Hepatocyte (in vitro differentiated cells): ENCODE measurements around the gene PPP1R2C. TPM values are rescaled to one million over a fixed set of nuclear protein-coding genes. Genes with fewer than 3 reads are reported as not detected.

Experiments used
- DNase-seq: peaks from one replicate; pipeline ENCODE4 v3.0.0-alpha.2; 2016; ENCODE audit warnings: low spot score
- H2AFZ ChIP-seq: fragments of 200-600 bp; sonication (generic); 2 replicates; pipeline ENCODE4 v1.6.0; 2016; ENCODE audit warnings: antibody characterized with exemption, mild to moderate bottlenecking
- H3K27ac ChIP-seq: fragments of 200-600 bp; sonication (generic); 2 replicates; pipeline ENCODE4 v1.5.1; 2016; ENCODE audit warnings: mild to moderate bottlenecking
- H3K27me3 ChIP-seq: fragments of 200-600 bp; sonication (generic); 2 replicates; pipeline ENCODE4 v1.6.1; 2016
- H3K36me3 ChIP-seq: fragments of 200-600 bp; sonication (generic); replicated peaks from 2 replicates; pipeline ENCODE4 v1.5.1; 2016; ENCODE audit warnings: low read depth; ENCODE audit not compliant: insufficient read depth
- H3K4me1 ChIP-seq: fragments of 200-600 bp; sonication (generic); 2 replicates; pipeline ENCODE4 v1.5.1; 2016; ENCODE audit warnings: mild to moderate bottlenecking, moderate library complexity; ENCODE audit not compliant: insufficient read depth
- H3K4me2 ChIP-seq: fragments of 200-600 bp; sonication (generic); 2 replicates; pipeline ENCODE4 v1.6.0; 2016
- H3K4me3 ChIP-seq: fragments of 200-600 bp; sonication (generic); 2 replicates; pipeline ENCODE4 v1.5.1; 2016; ENCODE audit warnings: mild to moderate bottlenecking
- H3K79me2 ChIP-seq: fragments of 200-600 bp; sonication (generic); 2 replicates; pipeline ENCODE4 v1.6.0; 2017; ENCODE audit warnings: mild to moderate bottlenecking
- H3K9me2 ChIP-seq: fragments of 200-600 bp; sonication (generic); replicated peaks from 2 replicates; pipeline ENCODE4 v1.6.0; 2017; ENCODE audit warnings: mild to moderate bottlenecking; ENCODE audit not compliant: insufficient read depth
- H3K9me3 ChIP-seq: fragments of 200-600 bp; sonication (generic); 2 replicates; pipeline ENCODE4 v1.5.1; 2016; ENCODE audit warnings: low read depth, mild to moderate bottlenecking
- H4K20me1 ChIP-seq: fragments of 200-600 bp; sonication (generic); 2 replicates; pipeline ENCODE4 v1.6.0; 2016; ENCODE audit warnings: mild to moderate bottlenecking; ENCODE audit not compliant: insufficient read depth, poor library complexity, severe bottlenecking
- CTCF ChIP-seq: fragments of 200-600 bp; sonication (generic); IDR thresholded peaks from 2 replicates; pipeline ENCODE4 v1.5.1; 2016; ENCODE audit warnings: antibody characterized with exemption, mild to moderate bottlenecking; ENCODE audit not compliant: poor library complexity
- EZH2 ChIP-seq: fragments of 200-600 bp; sonication (generic); IDR thresholded peaks from 2 replicates; pipeline ENCODE4 v1.6.1; 2016; ENCODE audit warnings: antibody characterized with exemption, mild to moderate bottlenecking, borderline replicate concordance
- EZH2phosphoT487 ChIP-seq: fragments of 200-600 bp; sonication (generic); IDR thresholded peaks from one replicate; pipeline ENCODE4 v1.6.1; 2018; ENCODE audit warnings: antibody characterized with exemption, mild to moderate bottlenecking, low read depth, moderate library complexity; ENCODE audit not compliant: unreplicated experiment, severe bottlenecking
- WGBS: methylation state at CpG from one replicate; pipeline ENCODE4 v1.1.6; 2016; ENCODE audit warnings: low lambda C conversion rate; ENCODE audit errors: missing lambda C conversion rate; 5-methylcytosine and 5-hydroxymethylcytosine counted together
- polyA plus RNA-seq: library from polyadenylated mRNA; unstranded; fragments of >200 nt; fragmentation: Nextera tagmentation; extraction: Ambion mirVana; gene quantifications from 2 replicates; pipeline ENCODE4 v1.2.1, GENCODE V29; 2016
- total RNA-seq: library from RNA; depleted of rRNA; stranded (reverse); fragments of >200 nt; gene quantifications from 2 replicates; pipeline ENCODE4 v1.2.3, GENCODE V29; 2014

The PPP1R2C gene
- total and polyA plus RNA-seq, 2 experiments from 2014 or later, result not detected

- H4K20me1 ChIP-seq, result no peaks in the 10 kb centered on the region
- TF ChIP-seq EZH2 (no peak), CTCF (no peak), EZH2phosphoT487 (no peak)
- H3K79me2 ChIP-seq, result no peaks in the 10 kb centered on the region
- H3K4me3 ChIP-seq, result no peak overlapping the region
- no peak overlapping the region for H3K4me2 ChIP-seq
- no peaks in the 10 kb centered on the region for H3K27me3 ChIP-seq
- no peaks in the 10 kb centered on the region for H3K9me2 ChIP-seq
- no peaks in the 10 kb centered on the region for H3K36me3 ChIP-seq
- WGBS, result 69% methylated on average over 2 of the region's 2 CpGs
- DNase-seq, result no peak
- H3K9me3 ChIP-seq, result no peaks in the 10 kb centered on the region
- peaks cover 19% of the 10 kb centered on the region for H3K4me1 ChIP-seq
- H3K27ac ChIP-seq, result no peak overlapping the region
- no peak overlapping the region for H2AFZ ChIP-seq
These were observed 42.7 kb downstream of the PPP1R2C start for GRCh38 chrX:42735250-42735649.

- Histone ChIP-seq H2AFZ (no peak overlapping the region), H3K36me3 (no peaks in the 10 kb centered on the region), H3K9me2 (no peaks in the 10 kb centered on the region), H3K79me2 (no peaks in the 10 kb centered on the region), H3K4me3 (no peak overlapping the region), H3K27me3 (no peaks in the 10 kb centered on the region), H3K4me1 (peaks cover 5% of the 10 kb centered on the region), H3K4me2 (no peak overlapping the region), H3K9me3 (no peaks in the 10 kb centered on the region), H4K20me1 (no peaks in the 10 kb centered on the region), H3K27ac (peak overlapping the region; percentile 17)
- no peak for TF ChIP-seq EZH2
- TF ChIP-seq EZH2phosphoT487, result no peak
- TF ChIP-seq CTCF, result no peak
- 43% methylated on average over 3 of the region's 3 CpGs for WGBS
- DNase-seq, result peak; percentile 28
These were observed 45.5 kb downstream of the PPP1R2C start for GRCh38 chrX:42732506-42732905.
